Measurements from ENCODE around the gene PBX2.
"Not testable (repeated sequence)": the region's sequence is repeated elsewhere in the genome, so short reads cannot be mapped to it uniquely, and the experiment has no call there.

The PBX2 gene

DNA sequence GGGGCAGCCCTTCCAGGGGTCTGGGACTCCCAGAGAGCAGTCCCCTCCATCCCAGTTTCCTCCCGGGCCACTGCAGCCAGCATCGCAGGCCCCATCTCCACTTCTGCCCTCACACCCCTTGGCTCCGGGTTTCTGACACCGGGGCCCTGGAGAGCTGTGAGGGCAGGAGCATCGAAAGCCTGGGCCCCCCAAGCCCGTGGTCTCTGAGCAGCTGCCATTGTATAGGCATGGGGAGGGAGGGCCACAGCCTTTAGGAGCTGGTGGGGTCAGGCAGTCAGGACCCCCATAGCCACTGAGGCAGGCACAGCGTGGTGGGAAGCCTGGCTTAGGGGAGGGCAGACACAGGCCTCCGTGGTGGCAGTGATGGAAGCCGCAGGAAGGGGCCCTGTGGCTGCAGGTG, 12.2 kb upstream of the PBX2 start:
- no peak for DNase-seq

DNA sequence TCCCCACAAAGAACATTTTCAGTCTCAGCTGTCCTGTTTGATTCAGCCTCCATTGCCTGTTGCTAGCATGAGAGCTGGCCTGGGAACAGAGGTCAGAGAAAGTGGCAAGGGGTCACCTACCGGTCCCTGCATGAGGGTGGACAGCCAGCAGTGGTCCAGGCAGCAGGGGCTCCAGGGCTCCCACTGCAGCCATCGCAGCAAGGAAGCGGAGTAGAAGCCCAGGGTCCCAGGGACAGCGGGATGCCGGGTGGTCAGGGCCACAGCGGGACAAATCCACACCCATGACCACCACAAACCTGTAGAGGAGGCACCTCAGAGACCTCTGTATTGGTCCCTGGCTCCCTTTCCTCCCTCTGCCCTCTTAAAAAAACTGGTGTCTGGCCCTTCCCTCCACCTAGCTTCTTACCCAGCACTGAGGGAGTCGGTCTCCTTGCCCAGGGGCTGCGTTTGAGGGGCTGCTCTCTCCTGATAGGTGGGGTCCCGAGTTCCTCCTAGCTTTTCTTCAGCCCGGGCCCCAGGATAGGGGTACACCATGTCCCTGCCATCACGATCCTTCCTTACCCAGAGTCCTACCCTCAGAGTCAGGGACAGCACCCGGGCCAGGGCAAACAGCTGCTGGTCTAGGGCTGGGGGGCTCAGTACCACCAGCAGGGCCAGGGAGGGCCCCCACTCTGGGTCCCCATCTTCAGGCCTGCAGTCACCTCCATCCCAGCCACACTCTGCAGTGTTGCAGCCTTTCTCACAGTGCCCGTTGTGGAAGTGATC, 10.9 kb upstream of the PBX2 start:
- DNase-seq = no peak

DNA sequence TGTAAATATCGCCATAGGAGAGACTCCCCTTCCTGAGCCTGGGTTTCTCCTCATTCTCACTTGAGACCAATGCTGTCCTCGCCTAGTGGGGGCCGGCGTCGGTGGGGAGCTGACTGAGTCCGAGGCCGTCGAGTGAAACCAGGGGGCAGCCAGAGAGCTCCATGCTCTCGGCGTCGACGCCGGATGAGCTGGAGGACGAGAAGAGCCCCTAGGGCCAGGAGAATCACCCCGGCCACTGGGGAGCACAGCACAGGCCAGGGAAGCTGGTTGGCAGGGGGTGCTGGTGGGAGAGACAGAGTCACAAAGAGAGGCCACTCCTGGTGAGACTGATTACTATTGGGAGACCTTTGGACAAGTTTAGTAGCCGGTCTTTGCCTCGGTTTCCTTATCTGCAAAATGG, 8.9 kb upstream of the PBX2 start:
- DNase-seq = no peak

DNA sequence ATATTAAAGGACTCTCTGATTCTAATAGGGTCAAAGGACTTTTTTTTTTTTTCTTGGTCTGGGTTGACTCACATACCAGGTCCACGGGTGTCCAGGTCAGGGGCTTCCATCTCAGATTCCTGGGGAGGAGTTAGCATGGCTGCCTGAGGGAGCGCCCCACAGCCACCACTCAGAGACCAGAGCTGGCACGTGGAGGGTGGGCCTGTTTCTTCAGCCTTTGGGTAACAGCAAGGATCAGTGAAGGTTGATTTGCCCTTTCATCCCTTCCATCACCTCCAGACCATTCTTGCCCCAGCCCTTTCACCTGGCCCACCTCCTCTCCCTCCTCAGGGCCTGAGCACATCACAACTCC, 8.3 kb upstream of the PBX2 start:
- DNase-seq = no peak

DNA sequence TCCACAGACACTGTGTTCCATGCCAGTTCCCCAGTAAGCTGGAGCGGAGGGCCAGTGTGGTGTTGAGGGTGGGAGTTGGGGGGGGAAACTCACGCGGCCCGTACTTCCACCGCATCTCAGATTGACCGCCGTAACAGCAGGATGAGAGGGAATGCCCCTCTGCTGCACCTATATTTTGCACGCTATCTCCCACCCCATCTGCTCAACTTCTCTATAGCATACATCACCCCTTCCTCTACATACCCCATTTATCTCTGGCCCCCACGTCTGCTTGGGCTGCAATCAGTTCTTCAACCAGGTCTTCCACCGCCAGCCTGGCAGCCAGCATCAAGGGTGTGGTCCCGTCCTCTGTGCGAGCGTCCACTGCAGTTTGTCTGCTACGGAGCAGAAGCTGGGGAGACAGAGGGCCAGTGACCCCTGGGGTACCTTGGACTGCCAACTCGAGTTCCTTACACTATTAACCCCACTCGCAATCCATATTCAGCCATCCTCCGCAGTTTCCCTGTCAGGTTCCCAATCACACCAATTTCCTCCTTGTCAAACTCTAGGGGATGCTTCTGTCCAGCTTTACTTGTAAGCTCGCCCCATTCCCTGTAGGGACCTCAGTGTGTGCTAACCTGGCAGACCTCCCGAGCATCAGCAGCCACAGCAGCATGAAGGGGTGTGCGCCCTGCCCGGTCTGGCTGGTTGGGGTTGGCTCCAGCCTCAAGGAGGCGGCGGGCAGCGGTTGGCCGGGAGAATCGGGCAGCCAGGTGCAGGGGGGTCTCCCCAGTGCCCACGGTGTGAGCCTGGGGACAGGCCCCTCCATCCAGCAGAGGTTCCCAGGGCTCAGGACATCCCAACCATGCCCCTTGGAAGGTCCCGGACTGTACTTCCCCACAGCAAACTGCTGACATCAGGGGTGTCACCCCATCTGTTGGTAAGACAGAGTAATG, 6.9 kb upstream of the PBX2 start:
- peak; percentile 70 for DNase-seq

DNA sequence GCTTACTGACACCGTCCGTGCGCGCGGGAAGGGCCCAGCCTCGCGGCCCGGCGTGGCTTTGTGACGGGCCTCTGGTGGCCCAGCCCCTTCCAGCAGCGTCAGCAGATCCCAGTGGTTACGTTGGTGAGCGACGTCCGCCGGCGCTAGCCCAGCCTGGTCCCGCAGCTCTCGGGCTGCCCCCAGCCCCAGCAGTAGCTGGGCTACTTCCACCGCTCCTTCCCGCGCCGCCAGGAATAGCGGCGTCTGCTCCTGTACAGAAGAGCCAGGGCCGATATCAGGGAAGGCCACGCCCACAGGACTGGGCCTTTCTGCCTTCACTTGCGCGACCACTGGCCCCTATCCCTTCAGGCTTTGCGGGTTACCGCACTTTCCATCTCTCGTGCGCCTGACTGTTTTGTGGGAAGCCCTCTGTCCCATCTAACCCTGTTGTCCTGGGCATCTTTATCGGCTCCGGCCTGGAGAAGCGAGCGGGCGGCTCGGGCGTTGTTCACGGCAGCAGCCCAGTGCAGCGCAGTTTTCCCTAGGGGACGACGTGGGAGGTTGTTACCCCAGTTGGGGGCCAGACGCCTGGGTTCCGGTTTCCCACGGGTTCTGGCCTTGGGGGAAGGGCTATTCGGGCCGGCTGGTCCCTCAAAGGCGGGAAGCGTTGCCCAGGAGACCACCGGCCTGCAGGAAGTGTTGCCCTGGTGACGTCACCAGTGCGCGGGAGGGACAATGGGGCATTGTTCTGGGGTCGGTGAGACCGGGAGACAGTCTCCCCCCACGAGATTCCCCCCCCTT, 6.1 kb upstream of the PBX2 start:
- DNase-seq = peak; percentile 71

DNA sequence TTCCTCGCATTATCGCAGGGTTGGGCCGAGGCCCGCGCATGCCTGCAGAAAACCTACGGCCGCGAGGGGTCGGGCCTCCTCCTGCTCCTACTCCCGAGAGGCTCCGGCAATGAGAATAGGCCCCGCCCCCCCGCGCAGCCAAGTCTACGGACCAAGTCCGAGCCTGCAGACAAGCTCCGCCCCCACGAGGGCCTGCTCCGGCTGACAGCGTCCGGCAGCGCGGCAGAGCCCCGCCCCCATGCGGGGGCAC, 5.6 kb upstream of the PBX2 start:
- peak; percentile 99 for DNase-seq

DNA sequence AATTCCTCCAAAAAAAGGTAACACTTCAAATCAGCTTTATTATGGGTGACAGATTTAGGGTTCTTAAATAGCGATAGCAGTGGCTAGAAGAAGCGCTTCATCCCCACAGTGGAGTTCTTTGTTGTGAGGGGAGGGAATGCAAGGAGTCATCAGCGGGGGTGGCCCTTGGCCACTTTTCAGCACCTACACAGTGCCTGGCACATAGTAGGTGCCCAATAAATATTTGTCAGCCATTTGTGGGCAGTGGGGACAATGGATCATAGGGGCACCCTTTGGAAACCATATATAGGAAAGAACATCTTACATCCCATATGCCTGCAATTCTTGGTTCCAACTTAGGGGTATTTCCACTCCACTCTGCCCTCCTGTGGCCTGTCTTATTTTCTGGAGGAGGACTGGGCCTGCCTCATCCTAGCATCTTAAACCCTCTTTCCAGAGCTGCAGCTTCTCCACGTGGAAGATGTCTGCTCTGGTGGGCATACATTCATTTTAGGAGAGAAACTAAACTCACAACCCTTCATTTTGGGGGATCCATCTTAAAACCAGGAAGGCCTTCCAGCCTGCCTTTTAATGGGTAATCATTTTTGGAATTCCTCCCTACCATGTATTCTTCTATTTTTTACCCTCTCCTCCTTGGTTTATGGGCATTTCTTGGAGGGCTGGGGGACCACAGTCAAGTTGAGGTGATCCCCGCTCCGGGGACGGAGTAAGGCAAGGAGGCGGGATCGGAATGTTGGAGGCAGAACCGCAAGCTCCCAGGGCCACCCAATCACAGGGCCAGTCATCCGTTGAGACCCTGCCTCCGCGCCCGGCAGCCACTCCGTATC, 5.0 kb upstream of the PBX2 start:
- DNase-seq = peak; percentile 83

DNA sequence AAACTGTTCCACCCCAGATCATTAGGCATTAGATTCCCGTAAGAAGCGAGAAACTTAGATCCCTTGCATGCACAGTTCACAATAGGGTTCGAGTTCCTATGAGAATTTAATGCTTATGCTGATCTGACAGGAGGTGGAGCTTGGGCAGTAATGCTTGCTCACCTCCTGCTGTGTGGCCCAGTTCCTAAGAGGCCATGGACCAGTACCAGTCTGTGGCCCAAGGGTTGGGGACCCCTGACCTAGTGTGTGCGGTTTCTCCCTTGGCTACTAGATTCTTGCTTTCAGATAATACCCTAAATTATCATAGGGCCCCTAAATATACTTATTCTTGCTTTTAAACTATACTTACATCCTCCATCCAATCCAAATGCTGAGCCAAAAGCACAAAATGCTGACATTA, 4.4 kb upstream of the PBX2 start:
- no peak for DNase-seq

DNA sequence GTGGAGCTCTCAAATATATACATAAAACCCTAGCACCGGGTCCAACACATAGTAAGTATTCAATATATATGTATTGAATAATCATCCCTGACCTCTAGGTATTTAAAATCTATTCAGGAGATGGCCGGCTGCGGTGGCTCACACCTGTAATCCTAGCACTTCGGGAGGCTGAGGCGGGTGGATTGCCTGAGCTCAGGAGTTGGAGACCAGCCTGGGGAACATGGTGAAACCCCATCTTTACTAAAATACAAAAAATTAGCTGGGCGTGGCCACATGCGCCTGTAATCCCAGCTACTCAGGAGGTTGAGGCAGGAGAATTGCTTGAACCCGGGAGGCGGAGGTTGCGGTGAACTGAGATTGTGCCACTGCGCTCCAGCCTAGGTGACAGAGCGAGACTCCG, 3.1 kb upstream of the PBX2 start:
- not testable (repeated sequence) for DNase-seq

DNA sequence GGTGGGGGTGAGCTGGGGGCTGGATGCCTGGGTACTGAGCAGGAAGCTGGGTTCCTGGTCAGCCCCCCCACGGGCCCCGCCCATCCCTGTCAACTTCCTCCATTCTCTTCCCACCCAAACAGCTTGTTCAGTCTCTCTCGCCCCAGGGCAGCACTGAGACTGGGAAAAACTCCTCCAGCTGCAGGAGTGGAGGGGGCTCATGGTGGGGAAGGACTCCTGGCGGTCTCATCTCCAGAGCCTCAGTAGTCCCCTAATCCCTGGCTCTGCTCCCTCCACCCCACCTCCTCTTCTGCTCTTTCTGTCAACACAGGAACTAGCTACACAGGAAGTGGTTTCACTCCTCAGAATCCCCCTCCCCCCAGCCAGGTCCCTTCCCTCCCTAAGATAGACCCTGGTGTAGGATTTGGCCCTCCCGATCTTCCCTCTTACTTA, 2.6 kb upstream of the PBX2 start, which contains the start of gene GPSM3:
Gene GPSM3, minus strand, starts transcription at position 36 of the 432 bp plus-strand sequence. CDS start 130 bp downstream, outside the sequence.
- peak; percentile 57 for DNase-seq

DNA sequence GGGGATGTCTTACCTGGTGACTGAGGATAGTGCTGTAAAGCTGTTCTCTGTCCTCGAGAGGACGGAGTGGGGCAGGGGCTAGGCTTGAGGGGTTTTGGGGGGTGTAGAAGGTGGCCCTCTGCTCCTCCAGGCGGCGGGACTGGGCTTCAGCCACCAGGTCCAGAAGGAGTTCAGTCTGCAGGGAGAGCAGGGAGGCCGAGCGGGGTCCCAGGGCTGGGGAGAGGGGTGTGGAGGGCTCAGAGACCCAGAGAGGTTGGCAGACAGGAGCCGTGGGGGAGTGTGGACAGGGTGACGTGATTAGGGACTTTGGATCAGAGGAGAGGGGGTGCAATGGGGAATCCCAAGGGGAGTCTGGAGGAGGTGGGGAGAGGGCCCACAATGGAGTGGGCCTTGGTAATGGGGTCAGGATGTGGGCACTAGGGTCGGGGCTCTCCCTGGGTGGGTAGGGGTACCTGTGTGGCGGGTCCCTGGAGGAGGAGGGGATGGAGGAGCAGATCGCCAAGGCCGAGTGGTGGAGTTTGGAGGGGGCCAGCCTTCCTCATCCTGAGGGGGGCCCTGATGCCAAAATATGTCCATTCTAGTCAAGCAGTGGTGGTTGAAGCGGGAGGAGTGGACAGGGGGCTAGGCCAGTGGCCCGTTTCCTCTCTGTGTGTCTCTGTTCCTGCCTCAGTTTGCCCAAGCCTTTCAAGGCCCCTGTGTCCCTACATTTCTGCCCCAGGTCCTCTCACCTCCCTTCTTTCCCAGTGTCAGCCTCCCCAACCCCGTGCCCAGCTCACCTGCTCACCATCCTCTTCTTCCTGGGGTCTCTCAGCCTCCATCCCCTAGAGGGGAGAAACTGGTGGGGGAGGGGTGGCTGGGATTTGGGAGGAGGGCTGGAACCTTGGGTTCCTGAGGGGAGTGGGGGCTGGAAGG, 1.9 kb upstream of the PBX2 start:
- DNase-seq = no peak

DNA sequence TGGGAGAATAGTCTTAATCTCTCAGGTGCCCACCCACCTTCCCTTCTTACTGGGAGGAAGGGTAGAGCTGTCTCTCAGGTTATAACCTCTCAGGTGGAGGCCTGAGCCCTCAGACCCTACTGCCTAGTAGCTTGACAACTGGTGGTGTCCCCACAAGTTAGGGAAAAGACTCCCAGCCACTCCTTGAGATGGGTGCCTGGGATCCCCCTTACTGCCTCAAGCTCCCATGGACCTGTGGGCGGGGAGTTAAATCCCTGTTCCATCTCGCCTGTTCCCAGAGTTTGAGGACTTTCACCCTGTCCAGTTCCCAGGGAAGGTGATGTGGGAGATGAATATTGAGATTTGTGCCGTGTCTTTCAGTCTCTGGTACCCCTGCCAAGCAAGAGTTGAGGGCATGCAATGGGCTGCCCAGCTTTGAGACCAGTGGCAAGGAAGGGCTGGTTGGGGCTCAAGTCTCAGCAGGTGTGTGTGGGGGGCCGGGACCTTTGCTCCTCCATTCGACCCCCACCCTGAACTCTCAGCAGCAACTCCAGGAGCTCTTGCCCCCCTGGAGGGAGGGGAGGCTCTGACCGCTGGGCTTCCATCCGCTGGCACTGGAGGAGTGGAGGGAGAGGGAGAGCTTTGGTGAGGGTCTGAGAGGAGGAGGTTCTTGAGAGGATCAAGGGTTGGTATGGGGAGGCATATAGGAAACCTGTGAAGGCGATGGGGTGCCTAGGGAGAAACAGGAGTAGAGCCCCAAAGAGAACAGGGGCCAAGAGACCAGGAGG, 1.1 kb upstream of the PBX2 start:
- no peak for DNase-seq

DNA sequence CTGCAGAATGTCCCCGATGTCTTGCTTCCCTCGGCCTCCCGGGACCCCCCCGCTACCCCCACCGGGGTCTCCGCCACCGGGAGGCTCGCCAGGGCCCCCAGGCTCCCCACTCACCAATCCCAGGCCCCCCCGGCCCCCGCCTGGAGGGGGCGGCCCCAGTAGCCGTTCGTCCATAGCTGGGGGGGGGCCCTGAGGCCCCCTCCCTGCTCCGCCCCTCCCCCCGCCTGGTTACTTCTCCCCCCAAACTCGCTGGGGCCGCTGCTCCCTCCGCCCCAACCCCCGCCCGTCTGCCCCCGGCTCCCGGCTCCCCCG, 304 bp downstream of the PBX2 start:
- DNase-seq = no peak

DNA sequence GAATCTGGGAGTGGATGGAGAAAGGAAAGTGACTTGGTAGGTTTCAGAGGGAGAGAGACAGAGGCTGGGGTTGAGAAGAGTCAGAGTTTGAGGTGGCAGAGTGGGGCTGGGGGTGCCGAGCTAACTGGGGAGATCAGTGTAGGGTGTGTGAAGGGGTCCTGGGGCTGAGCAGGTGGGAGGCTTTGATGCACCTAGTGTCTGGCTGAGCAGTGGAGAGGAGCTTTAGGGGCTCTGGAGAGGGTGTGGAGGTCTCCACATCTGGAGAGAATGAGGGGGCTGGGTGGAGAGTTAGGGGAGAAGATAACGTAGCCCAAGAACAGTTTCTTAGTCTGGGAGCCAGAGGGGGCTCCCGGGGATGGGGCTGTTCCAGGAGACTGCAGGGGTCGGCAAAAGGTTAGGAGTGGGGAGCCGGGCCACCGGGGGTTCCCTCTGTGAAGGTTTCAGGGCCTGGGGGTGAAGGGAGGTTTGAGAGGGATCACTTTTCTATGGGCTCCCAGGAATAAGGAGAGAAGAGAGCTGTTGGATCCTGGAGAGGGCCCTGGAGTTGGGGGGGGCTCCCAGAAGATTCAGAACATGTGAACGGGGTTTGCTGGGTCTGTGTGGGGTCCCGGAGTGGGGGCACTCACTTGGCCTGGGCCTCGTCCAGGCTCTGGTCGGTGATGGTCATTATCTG, 797 bp downstream of the PBX2 start:
- DNase-seq = no peak

DNA sequence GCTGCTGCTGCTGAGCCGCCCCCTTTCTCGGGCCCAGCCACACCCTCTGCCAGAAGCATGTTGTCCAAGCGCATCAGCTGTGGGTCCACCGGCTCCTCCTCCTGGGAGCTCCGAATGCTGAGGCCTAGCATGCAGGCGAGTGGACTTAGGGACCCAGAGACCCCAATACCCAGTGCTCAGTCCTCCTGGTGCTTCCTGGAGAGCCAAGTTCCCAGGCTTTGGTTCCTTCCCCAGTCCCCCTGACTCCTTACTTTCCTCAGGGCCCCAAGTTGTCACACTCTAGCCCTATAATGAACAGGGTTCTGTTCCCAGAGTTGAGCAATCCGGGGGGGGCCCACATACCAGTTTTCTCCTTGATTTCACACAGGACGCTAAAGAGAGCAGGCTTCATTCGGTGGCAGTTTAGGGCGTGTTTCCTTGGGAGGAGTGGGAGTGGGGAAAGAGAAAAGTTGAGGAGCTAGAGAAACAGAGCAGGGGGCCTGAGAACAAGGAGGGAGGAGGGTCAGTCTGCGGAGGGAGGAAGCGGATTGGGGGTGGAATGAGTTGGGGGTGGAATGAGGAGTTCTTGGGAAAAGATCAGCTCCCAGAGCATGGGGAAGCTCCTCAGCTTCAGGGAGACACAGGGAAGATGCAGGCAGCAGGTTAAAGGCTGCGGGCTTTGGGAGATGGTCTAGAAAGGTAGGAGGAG, 1.5 kb downstream of the PBX2 start:
- no peak for DNase-seq

DNA sequence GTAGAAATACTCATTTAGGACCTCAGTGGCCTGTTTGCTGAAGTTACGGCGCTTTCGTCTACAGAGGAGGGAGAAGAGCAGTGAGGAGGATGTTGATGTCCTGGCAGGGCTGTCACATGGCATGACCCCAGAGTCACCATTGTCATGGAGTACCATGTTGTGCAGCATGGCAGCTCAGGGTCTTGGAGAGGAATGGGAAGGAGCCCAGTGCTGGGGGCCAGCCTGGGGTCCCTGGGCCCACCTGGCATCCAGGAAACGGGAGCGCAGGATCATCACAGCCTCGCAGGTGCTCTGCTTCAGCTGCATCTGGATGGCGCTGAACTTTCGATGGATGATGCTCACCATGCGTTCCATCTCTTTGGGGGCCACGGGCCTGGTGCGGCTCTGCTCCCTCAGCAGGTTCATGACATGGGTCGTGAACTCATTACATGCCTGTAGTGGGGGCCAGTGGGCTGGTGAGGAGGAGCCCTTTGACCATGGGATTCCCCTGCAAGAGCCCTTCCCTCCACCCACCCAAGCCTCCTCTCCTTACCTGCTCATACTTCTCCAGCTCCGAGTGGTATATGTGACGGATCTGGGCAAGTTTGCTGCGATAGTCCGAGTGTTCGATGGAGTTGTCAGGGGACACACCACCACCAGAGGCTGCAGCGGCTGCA, 2.1 kb downstream of the PBX2 start:
- not testable (repeated sequence) for DNase-seq

DNA sequence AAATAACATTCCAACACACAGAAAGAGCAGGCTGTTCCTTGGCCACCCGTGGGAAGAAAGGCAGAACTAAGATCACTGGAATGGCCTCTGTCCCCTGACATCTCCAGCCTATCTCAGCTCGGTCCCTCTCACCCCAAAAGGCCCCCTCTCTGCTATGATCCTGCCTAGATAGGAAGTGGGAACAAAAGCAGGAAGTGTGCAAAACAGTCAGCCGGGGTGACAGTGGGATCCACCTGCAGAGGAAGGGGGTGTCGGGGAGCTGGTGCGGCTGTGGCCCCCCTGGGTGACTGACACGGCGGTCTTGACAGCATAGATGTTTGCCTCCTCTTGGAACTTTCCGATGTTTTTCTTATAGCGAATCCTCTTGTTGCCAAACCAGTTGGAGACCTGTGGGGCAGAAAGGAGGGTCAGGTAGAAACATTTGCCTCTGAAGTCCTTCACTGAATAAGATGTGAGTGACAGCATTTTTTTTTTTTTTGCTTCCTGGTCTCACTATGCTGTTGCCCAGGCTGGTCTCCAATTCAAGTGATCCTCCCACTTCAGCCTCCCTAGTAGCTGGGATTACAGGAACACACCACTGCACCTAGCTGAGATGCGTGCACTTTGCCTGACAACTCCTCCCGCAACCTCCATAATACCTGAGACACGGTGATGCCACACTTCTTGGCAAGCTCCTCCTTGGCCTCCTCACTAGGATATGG, 2.8 kb downstream of the PBX2 start:
- DNase-seq = no peak
